Testis (tissue), 2 donors: ENCODE measurements around the gene MYH9.

Experiments used
- POLR2A ChIP-seq: fragments of 450-650 bp; IDR thresholded peaks from one replicate; pipeline ENCODE4 v1.6.1; 2017; ENCODE audit warnings: antibody characterized with exemption, mild to moderate bottlenecking, moderate library complexity
- TF ChIP-seq, protein P1 (sequence below), 3 experiments: fragments of 450-650 bp in 2 of 3; fragments of 200-600 bp in 1 of 3; sonication (generic) in 1 of 3; IDR thresholded peaks; one replicate each; pipeline ENCODE4 v1.5.1; 2016 to 2019; ENCODE audit warnings: antibody characterized with exemption in 3 of 3, mild to moderate bottlenecking in 2 of 3, moderate library complexity in 1 of 3

DNA sequence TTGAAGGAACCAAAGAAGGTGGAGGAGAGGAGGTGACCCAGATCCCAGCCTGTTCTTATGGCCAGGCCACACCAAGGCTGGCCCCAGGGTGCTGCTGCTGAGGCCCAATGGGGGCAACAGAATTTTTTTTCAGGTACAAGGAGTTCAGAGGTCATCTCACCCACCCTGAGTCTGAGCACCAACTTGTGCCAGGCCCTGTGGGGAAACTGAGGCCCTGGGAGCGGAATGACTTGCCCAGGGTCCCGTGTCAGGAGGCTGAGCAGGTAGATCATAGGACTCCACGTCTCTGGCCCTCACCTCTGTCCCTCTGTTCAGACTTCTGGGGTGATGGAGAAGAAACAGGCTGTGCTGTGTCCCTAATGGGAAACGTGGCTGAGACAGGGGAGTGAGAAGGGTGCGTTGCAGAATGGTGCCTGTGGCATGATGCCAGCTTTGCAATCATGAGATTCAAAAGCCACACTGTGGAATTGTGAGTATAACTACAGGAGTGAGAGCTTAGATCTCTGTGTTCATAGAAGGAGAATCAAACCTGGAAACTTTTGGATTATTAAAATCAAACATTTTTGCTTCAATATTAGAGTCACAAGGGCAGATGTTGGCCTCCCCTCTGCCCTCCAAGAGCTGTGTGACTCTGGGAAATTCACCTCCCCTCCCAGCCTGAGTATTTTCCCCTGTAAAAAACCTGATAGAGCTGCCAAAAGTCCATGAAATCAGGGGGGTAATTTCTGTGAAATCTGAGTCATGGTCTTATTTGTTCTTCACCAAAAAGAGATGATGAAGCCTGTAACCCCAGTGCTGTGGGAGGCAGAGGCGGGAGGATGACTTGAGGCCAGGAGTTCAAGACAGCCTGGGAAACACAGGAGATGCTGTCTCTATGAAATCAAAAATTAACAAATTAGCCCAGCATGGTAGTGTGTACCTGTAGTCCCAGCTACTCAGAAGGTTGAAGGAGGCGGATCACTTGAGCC is 134.0 kb downstream of the MYH9 start:
- no peak for TF ChIP-seq POLR2A
- TF ChIP-seq, protein P1, sequence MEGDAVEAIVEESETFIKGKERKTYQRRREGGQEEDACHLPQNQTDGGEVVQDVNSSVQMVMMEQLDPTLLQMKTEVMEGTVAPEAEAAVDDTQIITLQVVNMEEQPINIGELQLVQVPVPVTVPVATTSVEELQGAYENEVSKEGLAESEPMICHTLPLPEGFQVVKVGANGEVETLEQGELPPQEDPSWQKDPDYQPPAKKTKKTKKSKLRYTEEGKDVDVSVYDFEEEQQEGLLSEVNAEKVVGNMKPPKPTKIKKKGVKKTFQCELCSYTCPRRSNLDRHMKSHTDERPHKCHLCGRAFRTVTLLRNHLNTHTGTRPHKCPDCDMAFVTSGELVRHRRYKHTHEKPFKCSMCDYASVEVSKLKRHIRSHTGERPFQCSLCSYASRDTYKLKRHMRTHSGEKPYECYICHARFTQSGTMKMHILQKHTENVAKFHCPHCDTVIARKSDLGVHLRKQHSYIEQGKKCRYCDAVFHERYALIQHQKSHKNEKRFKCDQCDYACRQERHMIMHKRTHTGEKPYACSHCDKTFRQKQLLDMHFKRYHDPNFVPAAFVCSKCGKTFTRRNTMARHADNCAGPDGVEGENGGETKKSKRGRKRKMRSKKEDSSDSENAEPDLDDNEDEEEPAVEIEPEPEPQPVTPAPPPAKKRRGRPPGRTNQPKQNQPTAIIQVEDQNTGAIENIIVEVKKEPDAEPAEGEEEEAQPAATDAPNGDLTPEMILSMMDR (IDR thresholded peaks at IDR 0.05): no peak
